Osteocyte (in vitro differentiated cells): ENCODE measurements around the gene HEPH. TPM values are rescaled to one million over a fixed set of nuclear protein-coding genes. Genes with fewer than 3 reads are reported as not detected.
"Not testable (repeated sequence)": the region's sequence is repeated elsewhere in the genome, so short reads cannot be mapped to it uniquely, and the experiment has no call there.

Source experiments
- DNase-seq: peaks from one replicate; pipeline ENCODE4 v3.0.0; 2021; ENCODE audit warnings: mixed read lengths; ENCODE audit not compliant: unreplicated experiment; ENCODE audit errors: extremely low spot score
- H3K27ac Mint-ChIP-seq: one replicate; pipeline ENCODE4 v1.8.0; 2021; ENCODE audit warnings: mild to moderate bottlenecking, mixed read lengths; ENCODE audit not compliant: unreplicated experiment
- H3K27me3 Mint-ChIP-seq: one replicate; pipeline ENCODE4 v1.8.0; 2021; ENCODE audit warnings: mixed read lengths; ENCODE audit not compliant: unreplicated experiment
- H3K36me3 Mint-ChIP-seq: one replicate; pipeline ENCODE4 v1.8.0; 2021; ENCODE audit warnings: mixed read lengths; ENCODE audit not compliant: unreplicated experiment
- H3K4me1 Mint-ChIP-seq: one replicate; pipeline ENCODE4 v1.8.0; 2021; ENCODE audit warnings: mixed read lengths; ENCODE audit not compliant: unreplicated experiment
- H3K4me3 Mint-ChIP-seq: one replicate; pipeline ENCODE4 v1.8.0; 2021; ENCODE audit warnings: mild to moderate bottlenecking, moderate library complexity, mixed read lengths; ENCODE audit not compliant: unreplicated experiment
- H3K9me3 Mint-ChIP-seq: one replicate; pipeline ENCODE4 v1.8.0; 2021; ENCODE audit warnings: mixed read lengths; ENCODE audit not compliant: unreplicated experiment
- CTCF ChIP-seq: fragments of 200-600 bp; sonication (generic); IDR thresholded peaks from 2 replicates; pipeline ENCODE4 v1.5.0; 2021; ENCODE audit warnings: antibody characterized with exemption, mild to moderate bottlenecking, moderate library complexity
- total RNA-seq: library from RNA; stranded (reverse); gene quantifications from 2 replicates; pipeline ENCODE4 v1.2.1, GENCODE V29; 2021

HEPH gene
- total RNA-seq, 1 donor from 2014 or later: 7.6 TPM

- Mint-ChIP-seq H3K36me3 (no peaks in the 10 kb centered on the region), H3K9me3 (peaks cover 14% of the 10 kb centered on the region), H3K4me1 (no peaks in the 10 kb centered on the region), H3K27ac (no peak overlapping the region), H3K4me3 (no peak overlapping the region), H3K27me3 (no peaks in the 10 kb centered on the region)
- no peak for TF ChIP-seq CTCF
- DNase-seq: no peak
Observed at GRCh38 chrX:66203114-66203513, 39.1 kb downstream of the HEPH start.

- H3K9me3 Mint-ChIP-seq: peaks cover 35% of the 10 kb centered on the region
- DNase-seq: no peak
Observed at GRCh38 chrX:66221856-66222255, 57.8 kb downstream of the HEPH start.

GRCh38 chrX:66232296-66232695 is 68.2 kb downstream of the HEPH start:
- Mint-ChIP-seq H3K27me3 (no peaks in the 10 kb centered on the region), H3K27ac (no peak overlapping the region), H3K4me1 (no peaks in the 10 kb centered on the region), H3K4me3 (no peak overlapping the region), H3K9me3 (peaks cover 44% of the 10 kb centered on the region), H3K36me3 (no peaks in the 10 kb centered on the region)
- no peak for DNase-seq
- no peak for TF ChIP-seq CTCF

More at GRCh38 chrX:66221856-66222255, 57.8 kb downstream of the HEPH start:
- H3K27me3 Mint-ChIP-seq: no peaks in the 10 kb centered on the region
- H3K27ac Mint-ChIP-seq: no peak overlapping the region
- no peaks in the 10 kb centered on the region for H3K4me1 Mint-ChIP-seq
- no peaks in the 10 kb centered on the region for H3K36me3 Mint-ChIP-seq
- TF ChIP-seq CTCF: no peak
- no peak overlapping the region for H3K4me3 Mint-ChIP-seq

- H3K4me1 Mint-ChIP-seq: no peaks in the 10 kb centered on the region
- no peak for TF ChIP-seq CTCF
- H3K27ac Mint-ChIP-seq: no peak overlapping the region
- H3K27me3 Mint-ChIP-seq: no peaks in the 10 kb centered on the region
- no peak for DNase-seq
- H3K36me3 Mint-ChIP-seq: no peaks in the 10 kb centered on the region
- no peak overlapping the region for H3K4me3 Mint-ChIP-seq
- H3K9me3 Mint-ChIP-seq: peaks cover 46% of the 10 kb centered on the region
Observed at GRCh38 chrX:66233209-66233608, 69.2 kb downstream of the HEPH start.

GRCh38 chrX:66233904-66234303 is 69.9 kb downstream of the HEPH start:
- H3K4me3 Mint-ChIP-seq, H3K4me1 Mint-ChIP-seq, DNase-seq: not testable (repeated sequence)

GRCh38 chrX:66255359-66255967 is 91.4 kb downstream of the HEPH start:
- Mint-ChIP-seq H3K4me1 (no peaks in the 10 kb centered on the region), H3K4me3 (no peak overlapping the region), H3K9me3 (peaks cover 56% of the 10 kb centered on the region), H3K27ac (no peak overlapping the region), H3K36me3 (no peaks in the 10 kb centered on the region), H3K27me3 (no peaks in the 10 kb centered on the region)
- no peak for DNase-seq
- TF ChIP-seq CTCF: no peak

More at GRCh38 chrX:66233904-66234303, 69.9 kb downstream of the HEPH start:
- peaks cover 43% of the 10 kb centered on the region for H3K9me3 Mint-ChIP-seq
- H3K27me3 Mint-ChIP-seq, H3K36me3 Mint-ChIP-seq, H3K27ac Mint-ChIP-seq: not testable (repeated sequence)
